HG02623 (cell line): ENCODE results near the gene NXPH1.

Source experiments
- ATAC-seq: cut with Tn5 transposase; IDR thresholded peaks from one replicate; pipeline ENCODE4 v1.9.1; 2021; ENCODE audit warnings: moderate library complexity; ENCODE audit not compliant: unreplicated experiment

Gene NXPH1

DNA sequence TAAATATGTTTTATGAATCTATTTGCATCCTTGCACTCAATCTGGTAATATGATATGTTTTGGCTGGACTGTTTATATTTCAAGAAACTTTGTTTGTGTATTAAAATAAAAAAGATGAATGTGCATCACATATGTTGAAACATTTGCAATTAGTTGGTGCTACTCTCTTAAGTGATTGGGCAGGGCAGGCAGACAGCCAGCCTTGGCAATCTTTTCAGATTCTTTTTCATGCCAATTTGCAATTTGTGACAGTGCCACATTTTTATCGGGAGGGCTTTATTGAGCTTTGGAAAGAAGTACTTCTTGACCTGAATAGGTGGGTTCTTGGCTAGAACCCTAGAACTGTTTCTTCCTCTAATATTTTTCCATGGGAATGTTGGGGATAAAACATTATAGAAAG is 152.2 kb downstream of the NXPH1 start:
- ATAC-seq, result no peak

DNA sequence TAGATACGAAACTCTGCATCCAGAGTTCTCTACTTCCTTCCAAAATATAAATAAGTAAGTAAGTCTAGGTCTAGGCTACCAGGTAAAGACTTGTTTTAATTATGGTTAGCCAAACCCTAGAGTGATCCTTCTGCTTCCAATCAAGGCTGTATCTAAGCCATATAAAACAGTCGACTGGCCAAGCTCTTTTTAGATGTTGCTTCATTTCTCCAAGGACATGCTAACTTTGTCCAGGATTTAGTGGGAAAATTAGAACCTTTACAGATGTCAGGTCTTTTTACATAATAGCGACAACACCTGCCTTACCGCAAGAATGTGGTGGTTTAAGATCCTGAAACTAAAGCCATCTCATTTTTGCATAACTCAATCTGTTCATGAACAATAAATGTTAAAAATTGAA is 156.8 kb downstream of the NXPH1 start:
- ATAC-seq, result no peak

DNA sequence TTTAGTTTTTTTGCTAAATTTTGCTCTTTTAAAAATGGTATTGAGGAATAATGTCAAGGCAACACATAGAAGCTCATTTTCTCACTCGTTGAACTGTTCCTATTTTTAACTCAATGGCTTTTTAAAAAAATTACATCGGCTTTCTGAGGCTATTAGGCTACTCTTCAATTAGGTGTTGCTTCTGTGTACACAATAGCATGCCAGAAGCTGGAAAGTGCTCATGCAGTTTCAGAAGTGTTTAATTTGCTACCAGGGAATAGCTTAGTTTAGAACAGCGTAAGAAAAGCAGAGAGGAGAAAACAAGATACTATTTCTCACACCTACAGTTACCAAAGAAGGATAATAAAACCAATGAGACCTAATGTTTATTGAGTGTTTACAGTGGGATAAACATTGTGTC is 157.4 kb downstream of the NXPH1 start:
- ATAC-seq, result no peak

DNA sequence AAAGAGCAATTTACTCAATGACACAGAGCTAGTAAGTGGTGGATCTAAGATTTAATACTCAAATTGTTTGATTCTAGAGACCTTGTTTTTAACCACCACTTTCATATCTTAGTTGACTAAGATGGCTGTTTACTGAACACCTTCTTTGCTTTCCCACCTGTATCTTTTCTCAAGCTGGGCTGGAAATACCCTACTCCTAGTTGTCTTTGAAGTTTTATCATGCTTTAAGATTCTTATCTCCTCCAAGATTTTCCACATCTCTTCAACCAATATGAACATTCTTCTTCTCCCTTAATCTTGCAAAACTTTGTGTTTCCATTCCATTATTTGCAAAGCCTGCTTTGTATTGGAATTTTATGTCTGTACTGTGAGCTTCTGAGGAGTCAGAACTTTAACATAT is 157.9 kb downstream of the NXPH1 start:
- no peak for ATAC-seq

DNA sequence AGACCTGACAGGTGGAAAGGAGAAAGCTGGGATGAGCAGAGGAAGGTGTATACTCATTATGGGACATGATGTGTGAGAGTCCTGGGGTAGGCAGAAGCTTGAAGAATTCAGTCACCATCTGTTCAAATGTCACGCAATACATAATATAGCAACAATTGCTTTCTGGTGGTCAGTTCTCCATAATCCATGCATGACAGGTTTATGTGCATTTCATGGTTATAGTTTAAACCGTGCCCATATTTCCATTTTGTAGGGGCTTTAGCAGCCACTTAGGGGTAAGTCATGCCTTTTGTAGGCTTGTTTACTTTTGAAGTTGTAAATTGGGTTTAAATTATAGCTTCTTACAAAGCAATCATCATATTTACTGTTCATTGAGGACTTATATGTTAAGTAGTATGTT is 158.8 kb downstream of the NXPH1 start:
- ATAC-seq, result no peak

DNA sequence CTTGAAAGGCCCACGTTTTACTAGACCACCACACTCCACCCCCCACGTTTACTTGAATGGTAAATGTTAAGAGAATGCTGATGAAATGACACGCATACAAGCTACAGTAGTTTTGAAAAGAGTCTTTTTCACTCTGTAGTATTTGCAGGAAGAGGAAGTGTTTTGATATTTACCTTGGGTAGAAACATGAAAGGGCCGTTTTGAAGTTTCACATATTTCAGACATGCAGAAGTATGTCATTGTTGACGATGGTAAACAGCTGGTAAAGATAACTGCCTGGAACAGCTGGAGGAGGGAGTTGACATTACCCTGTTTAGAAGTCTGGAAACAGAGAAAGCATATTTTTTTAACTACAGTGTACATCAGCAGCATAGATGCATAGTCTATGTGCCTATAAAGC is 160.7 kb downstream of the NXPH1 start:
- no peak for ATAC-seq

DNA sequence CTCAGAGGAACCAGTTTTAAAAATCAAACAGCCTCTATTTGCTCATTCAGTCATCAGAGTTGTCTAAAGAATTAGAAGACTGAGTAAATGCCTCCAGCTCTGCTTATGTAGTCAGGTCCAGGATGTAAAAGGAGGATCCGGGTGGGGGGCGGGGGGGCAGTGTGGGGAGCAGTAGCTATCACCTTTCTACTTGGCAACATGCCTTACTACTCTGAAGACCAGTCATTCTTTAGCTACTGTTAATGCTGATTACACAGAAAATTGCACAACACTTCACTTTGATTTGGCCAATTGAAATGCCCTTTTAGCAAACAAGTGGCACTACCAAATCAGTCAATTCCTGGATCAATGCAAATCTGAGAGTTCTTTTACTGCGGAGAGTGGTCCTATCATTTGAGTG is 164.2 kb downstream of the NXPH1 start:
- no peak for ATAC-seq

DNA sequence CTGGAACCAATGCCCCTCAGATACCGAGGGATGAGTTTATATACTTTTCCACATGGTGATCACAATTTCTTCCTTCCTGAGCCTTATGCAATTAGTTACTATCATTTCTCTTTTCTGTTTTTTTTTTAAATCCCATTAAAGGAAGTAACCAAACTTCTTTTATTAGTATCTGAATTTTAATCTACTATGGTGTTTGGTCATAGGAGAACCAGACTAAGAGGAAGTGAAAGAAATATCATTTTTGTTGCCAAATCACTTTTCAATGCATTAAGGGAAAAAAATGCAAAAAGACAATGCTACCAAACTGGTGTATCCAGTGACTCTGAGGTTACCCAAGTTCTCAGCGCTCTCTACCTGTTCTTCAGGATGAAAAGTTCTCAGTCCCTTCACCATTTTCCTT is 167.7 kb downstream of the NXPH1 start:
- ATAC-seq, result no peak

DNA sequence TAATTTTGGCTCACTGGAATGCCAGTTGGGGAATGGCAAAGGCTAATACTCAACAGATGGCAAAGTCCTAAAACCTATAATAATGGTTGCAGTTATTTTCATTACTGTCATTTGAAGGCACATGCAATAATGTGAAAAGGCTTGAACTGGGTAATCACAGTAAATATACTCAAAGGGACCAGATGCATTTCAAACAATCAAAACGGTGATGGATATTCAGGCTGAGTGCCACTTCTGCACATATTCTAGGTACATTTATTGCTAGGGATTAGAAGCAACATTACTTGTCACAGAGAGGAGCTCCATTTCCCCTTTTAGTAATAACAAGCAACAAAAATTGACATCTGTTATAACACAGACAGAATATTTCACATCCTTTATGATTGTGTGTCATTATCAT is 171.8 kb downstream of the NXPH1 start:
- ATAC-seq, result no peak

DNA sequence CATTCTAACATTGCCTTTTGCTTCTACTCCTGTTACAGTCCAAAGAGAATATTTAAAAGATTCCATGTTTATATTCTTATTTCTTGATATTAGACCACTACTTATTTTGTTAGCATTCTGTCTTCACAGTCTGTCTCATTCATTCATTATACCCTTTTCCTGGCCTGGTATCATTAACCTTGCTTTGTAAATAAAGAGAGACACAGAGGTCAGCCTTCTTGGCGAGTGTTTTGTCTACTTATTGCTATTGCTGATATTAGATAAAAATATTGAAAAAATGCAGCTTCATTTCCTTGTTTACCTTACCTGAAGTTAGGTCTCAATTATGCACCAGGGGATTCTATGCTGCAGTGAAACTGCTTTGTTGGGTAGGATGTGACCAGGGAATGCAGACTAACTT is 179.2 kb downstream of the NXPH1 start:
- ATAC-seq, result no peak

DNA sequence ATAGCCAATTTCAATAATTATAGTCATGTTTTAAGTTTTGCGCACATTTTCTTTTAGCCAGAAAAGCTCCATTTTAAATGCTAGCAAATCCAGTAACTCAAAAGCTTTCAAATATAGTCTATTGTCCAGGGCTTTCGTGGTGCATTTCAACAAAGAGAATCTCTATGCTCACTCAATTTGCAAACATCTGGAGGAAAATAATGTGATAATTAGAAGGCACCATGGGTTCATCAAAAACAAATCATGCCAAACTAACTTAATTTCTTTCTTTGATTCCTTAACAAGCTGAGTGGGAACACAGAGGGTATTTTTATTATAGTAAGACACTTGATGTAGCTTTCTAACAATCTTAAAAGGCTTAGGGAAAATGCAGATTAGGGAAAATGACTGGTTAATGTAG is 179.8 kb downstream of the NXPH1 start:
- ATAC-seq, result no peak

DNA sequence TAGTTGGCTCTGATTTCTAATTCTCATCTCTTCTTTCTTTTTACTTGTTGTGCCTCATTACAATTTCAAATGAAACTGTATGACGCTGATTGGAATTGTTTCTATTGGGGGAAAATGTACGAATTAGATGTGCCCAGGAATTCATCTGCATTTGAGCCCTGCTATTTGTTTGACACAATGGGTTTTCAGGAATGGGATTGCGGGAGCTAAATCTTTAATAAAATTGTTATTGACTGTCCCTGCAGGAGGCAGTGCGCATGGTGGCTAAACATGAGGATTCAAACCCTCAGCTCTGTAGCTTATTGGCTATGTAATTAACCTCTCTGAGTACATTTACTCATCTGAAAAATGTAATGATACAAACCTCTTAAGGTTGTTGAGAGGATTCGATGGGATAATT is 181.6 kb downstream of the NXPH1 start:
- no peak for ATAC-seq

DNA sequence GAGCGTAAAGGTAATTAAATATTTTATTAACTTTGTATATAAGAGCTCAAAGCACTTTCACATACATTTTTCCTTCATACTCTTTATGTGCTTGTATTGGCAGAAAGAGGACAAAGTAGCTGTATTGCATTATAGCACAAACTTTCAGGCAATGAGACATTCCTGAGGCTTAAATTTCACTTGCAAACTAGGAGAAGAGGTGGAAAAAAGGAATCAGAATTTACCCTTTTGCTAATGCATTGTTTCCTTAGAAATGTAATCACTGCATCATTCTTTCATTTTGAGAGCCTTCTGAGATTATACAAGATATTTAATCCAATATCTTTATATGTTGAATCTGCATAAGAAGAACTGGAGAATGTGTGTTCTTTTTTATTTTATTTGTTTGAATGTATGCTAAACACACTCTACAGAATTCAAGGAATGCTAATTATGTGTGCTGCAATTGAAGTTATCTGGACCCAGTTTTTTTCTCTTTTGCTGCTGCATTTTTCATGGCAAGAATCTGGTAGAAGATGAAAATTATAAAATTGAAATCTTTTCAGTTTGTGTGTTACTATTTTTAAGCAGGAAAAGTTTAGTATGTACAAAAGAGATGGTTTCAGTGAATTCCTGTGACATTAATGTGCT is 185.1 kb downstream of the NXPH1 start:
- ATAC-seq, result no peak

DNA sequence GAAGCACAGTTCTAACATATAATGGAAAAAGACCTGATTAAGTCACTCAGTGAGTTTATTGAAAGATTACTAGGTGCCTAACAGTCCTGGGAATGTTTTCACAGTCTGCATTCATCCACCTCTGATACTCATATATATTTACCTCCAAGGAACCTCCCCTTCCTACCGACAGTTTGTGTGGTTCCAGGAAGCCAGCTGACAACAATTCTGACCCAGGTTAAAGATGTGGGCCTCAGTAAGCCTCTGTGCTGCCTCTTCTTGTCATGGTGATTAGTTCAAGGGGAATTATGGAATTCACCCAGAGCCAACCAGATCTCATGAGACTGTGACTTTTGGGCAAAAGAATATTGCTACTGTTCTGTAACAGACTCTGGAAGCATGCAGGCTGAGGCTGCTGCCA is 186.8 kb downstream of the NXPH1 start:
- no peak for ATAC-seq

DNA sequence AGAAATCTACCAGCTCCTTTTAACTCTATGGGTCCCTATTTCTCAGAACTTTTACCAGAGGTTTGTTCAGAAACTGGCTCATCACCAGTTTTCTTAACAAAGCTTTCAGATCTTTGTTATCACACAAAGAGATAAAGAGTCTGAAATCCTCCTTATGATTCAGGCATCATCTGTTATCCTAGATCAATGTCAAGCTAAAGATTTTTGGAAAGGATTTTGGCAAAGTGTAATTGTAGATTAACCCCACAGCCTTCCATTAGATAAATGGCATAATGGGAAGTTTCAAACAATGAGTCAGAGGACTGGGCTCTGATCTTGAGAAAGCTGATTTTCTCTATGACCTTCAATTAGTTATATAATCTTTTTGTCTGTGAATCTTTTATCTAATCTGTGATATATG is 192.2 kb downstream of the NXPH1 start:
- no peak for ATAC-seq

DNA sequence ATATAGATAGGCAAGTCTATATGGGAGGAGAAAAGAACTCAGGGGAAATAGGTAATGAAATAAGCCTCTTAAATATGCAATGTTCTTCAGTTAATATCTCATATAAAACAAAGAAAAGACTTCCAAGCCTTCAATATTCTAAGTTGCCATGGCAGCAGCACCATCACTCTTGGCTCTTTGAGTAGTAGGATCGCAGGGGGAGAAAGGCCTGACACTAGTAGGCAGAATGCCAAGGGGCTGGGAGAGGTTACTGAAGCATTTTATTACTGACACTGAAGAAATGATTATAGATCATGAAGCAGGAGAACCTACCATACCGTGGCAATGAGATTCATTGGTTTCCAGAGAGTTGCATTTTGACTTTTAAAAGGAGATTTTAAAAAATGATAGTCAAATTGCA is 193.9 kb downstream of the NXPH1 start:
- no peak for ATAC-seq

DNA sequence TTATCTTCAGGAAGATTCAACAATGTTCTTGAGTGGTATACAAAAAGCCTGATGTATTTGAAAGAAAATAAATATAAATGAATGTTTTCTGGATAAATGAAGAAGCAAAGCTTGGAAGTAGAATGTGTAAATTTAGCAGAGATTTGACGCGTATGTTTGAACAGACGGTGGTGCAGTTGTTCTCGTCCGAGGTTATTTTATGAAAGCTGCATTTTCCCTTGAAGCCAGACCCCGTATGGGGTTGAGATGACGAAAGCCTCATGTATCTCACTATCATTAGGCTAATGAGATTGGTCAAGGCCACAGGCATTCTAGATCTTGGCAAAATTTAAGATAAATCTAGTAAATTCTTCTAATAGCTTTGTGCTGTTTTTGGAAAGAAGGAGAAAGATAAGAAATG is 195.2 kb downstream of the NXPH1 start:
- no peak for ATAC-seq

DNA sequence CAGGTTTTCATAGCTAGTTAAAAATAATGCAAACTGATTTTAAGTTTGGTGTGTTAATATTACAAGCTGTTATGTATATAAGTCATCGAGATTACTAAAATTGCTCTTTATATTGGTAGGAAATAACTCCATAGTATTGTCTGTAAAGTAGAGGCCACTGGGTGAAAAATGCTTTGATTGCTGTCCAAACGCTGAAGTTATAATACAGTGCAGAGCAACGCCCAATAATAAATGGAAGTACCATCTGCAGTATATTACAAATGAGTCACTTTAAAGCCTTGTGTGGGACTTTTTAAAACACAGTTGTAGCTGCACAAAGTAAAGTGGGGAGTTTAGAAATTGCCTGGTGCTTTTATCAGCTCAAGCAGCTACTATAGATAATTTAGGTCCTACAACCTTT is 196.1 kb downstream of the NXPH1 start:
- ATAC-seq, result no peak

DNA sequence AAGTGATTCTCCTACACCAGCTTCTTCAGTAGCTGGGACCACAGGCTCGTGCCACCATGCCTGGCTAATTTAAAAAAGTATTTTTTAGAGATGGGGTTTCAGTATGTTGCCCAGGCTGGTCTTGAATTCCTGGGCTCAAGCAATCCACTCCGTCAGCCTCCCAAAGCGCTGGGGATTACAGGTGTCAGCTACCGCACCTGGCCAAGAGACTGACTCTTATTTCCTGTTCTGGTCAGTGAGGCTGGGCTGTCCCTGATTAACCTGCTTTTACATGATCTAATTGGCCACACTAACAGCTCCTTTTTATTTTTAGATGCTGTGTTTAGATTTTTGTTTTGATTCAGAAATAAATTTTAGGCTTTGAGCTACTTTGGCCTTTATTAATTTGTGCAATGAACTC is 203.9 kb downstream of the NXPH1 start:
- no peak for ATAC-seq

DNA sequence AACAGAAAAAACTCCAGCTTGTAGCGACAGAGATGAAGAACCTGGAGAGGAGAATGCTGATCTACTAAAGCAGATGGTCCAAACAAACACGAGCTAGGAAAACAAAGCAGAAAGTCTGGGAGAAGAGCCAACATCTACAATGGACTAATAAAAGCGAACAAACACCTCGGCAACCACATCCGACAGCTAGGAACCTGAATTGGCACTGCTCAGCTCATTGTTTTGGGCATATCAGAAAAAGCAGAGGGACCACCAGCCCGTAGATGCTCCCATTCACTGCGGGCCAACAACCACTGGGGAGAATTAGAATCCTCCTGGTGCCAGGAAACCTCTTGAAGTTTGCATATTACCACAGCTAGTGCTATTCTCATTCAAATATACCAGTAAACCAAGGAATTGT is 204.7 kb downstream of the NXPH1 start:
- no peak for ATAC-seq

DNA sequence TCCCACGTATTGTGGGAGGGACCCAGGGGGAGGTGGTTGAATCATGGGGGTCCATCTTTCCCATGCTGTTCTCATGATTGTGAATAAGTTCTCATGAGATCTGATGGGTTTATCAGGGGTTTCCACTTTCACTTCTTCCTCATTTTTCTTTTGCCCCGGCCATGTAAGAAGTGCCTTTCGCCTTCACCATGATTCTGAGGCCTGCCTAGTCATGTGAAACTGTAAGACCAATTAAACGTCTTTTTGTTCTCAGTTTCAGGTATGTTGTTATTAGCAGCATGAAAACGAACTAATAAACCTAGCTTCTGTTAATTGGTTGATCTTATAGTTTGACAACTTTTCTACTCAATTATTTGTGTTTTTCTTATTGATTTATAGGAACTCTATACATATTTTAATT is 206.3 kb downstream of the NXPH1 start:
- ATAC-seq, result no peak

DNA sequence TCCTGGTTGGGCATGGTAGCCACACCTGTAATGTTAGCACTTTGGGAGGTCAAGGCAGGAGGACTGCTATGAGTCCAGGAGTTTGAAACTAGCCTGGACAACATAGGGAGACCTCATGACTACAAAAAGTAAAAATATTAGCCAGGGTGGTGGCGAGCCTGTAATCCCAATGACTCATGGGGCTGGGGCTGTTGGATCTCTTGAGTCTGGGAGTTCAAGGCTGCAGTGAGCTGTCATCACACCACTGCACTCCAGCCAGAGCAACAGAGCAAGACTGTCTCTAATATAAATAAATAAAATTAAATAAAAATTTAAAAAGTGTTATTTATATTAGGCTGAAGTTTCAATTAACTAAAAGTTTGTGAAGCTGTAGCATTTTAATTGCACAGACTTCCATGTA is 207.3 kb downstream of the NXPH1 start:
- no peak for ATAC-seq

DNA sequence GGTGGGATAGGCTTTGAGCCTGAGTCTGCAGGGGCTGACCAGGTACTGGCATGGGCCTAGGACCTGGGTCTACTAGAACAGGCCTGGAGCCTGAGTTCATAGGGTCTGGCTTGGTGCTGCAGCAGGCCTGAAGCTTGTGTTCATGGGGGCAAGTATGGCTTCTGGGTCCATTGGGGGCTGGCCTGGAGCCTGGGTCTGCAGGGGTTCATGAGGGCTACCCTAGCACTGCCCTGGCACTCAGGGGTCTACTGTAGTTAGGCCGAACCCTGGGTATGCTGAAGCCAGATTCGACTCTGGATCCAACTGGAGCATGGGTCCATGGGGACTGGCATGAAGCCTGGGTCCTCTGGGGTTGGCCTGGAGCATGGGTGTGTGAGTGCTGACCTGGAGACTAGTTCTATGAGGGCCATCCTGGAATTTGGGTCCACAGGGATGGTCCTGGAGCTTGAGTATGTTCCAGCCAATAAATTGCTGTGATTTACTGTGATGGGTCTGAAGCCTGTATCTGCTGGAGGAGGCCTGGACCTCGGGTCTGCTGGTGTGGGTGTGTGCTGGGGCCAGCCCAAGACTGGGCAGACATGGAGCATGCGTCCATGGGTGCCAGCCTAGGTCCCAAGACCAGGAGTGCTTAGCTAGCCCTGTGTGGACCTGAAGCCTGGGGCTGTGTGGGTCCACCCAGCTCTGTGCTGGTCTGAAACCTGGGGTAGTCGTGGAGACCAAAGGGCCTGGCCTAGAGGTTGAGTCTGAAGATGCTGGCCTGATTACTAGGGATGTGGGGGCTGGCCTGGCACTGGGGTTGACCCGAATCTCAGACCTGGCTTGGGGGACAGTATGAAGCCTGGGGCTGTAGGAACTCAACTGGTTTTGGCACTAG is 235.5 kb downstream of the NXPH1 start:
- no peak for ATAC-seq
